GM21786 (cell line): Measurements from ENCODE around the gene GK2.

Source experiments
- ATAC-seq: cut with Tn5 transposase; IDR thresholded peaks from one replicate; pipeline ENCODE4 v1.9.1; 2021; ENCODE audit not compliant: unreplicated experiment

GK2 gene

DNA sequence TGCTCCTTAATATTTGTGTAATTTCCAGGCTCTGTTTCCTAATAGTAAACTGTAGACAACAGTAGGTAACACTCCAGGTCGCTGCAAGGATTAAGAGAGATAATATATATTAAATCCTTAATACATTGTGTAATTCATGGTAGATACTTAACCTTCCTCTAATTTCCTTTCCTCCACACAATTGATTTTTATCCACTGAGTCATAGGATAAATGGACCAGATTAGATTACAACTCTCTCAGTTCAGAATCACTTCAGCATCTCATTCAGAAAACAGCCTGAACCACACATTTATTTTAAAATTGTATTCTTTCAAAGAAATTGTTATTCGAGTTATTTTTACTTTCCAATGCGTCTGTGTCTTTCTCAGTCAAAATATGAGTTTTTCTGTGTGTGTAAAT is 17.1 kb downstream of the GK2 start:
- ATAC-seq: no peak

DNA sequence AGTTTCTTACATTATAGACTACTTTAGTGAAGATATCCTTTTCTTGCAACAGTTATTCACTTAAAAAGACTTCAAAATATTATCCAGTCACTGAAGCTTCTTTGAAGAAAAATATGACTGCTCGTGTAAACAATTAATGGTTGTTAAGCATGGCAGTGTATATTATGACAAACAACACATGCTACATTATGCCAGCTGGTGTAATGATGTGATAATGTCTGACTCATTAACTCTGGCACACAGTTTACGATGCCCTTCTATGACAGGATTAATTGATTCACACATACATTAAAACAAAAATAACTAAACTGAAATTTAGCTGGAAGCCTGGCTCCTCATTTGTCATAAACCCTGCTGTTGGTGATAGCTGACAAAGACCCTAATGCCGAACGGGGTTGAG is 22.4 kb downstream of the GK2 start:
- ATAC-seq: no peak

DNA sequence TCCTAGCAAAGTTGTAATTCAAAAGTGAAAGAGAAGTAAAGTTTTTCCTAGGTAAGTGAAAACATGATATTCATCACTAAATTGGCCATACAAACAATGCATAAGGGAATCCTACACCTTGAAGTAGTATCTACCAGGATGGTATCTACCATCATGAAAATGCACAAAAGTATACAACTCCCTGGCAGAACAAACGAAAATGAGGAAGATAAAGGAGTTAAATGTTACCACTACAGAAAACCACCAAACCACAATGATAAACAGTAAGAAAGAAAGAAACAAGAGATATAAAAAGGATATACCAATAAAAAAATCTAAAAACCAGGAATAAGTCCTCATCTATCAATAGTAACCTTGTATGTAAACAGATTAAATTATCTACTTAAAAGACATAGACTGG is 26.9 kb downstream of the GK2 start:
- no peak for ATAC-seq

DNA sequence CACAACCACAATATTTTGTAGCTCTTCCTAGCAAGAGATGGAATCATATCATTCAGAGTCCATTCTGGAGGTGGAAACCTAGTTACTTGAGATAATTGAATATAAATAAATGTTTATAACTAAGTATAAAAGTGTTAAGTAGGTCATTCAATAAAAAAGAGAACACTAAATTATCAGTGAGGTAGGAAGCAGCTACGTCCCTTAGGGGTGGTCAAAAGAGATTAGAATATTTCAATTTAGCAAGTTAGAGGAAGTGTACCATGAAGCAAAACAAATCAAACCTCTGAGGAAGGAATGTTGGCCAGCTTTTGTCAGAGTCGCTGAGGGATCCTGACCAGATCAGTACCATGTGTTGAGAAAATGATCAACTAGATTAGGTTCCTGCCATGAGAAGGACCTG is 38.0 kb downstream of the GK2 start:
- no peak for ATAC-seq

DNA sequence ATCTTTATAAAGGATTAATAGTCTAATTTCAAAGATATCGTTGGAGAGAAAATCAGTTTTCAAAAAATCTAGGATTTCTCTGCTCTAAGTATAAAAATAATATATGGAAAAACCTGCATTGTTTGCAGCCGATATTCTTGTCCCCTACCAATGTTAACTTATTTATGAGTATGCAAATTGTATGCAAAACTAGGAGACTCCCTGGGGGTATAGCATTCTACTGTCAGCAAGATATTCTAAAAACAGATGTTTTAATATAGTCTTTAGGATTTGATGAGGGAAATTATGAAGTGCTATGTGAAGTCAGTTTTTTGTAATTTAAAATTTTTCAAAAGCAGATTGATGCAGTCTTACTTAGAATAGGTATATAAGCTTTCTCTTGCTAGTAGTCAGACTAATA is 40.9 kb downstream of the GK2 start:
- ATAC-seq: no peak

DNA sequence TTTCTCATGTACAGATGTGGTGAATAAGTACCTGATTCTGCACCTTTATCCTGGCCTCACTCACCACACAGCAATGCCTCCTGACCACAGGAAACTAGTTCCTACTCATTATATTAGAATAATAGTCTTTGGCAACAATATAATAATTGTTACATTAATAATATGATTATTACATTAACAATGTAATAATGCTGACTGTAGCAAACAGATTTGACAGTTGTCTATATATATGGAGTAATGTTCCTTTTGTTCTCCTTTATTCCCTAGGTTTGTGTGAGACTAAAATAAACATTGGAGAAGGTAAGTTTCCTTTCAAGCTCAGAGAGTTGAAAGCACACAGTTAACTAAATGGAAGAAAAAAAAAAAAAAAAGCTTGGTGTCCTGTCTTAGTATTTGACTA is 41.6 kb downstream of the GK2 start:
- ATAC-seq: no peak

DNA sequence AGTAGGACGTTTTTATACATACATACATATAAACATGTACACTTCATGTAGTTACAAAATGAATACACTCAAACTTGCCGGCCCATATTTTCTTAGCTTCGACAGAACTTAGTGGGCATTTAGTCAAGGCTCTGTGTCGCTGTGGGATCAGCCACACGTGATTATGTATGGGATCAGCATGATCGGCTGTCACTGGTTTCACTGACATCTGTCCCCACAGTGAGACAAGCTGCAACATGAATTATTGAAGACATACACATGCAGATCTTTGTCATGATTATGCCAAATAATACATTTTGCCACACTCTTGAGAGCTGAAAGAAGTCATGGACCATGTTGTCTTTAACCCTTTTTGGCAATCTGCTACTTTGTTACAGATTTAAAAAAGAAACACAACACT is 44.0 kb downstream of the GK2 start:
- ATAC-seq: no peak

DNA sequence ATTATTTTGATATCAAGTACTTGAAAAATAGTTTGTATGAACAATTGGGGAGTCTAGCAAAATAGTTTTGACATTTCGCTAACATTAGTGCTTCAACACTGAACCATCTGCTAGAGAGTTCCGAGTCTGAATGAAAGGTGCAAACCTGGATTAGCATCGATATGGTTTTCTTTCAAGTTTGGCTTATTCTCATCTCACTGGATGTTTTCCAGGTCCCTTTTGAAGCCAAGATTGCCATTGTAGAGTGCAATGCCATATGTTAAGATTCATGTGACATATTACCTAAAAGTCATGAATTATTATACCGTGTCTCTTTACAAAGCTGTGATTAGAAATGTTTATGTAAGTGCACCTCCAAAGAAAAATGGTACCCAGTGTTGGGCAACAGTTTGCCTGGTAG is 45.4 kb downstream of the GK2 start:
- no peak for ATAC-seq

DNA sequence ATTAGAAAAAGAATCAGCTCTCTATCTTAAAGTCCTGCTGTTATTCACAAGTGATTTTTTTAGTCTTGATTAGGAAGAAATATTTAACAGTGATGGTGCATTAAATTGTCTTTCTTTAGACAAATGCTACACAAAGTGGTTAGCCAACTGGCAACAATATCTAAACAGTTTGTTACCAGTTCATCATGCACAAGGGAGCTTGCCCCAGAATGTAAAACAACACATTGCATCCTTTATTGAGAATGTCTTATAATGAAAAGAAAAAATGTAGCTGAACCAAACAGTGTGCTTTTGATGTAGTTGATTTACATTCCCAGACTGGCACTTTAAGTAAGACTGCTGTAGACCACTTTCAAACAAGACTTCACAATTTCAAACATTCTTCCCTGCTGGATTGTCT is 48.0 kb downstream of the GK2 start:
- ATAC-seq: no peak

DNA sequence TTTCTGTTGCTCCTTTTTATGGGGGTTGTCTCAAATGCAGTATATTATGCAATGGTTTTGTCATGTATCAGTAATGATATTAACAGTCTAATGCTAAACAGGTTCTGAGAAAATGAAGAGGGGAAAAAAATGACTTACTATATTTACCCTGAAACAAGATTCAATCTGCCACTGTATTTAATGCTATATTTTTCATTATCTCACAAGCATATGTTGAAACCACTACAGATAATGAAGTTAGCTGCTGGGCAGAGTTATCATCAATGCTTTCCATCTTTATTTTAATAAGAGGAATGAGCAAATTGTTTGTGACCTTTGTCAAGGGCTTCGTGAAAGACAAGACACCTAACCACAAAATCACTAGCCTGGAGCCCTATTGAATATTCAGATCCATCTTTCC is 49.6 kb downstream of the GK2 start:
- no peak for ATAC-seq

DNA sequence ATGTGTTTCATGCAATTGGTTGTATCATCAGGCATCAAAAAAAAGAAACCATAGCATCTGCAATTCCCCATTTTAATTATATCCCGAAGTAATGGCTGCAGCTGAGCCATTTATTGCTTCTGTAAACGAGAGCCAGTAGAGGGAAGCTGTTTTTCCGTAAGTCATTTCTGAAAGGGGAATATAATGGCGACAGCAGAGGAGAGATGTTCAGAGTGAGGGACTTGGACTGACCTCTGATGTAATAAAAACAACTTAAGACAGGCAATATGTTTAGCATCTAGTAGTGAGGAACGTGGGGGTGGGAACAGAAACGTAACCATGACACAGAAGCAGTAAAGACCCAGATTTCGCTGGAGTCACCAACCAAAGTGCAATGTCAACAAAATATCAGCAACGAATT is 50.7 kb downstream of the GK2 start:
- ATAC-seq: no peak
